Duodenal mucosa (tissue), 2 donors: ENCODE data around the gene NPAS3.

Experiments used
- H3K27ac ChIP-seq: one replicate; pipeline ENCODE4 v1.7.0; 2013; ENCODE audit warnings: low read depth, low read length
- H3K27me3 ChIP-seq, 2 donors: one replicate each; pipeline ENCODE4 v1.7.0; 2013; ENCODE audit warnings: low read length in 2 of 2, control low read depth in 1 of 2; ENCODE audit not compliant: insufficient read depth in 2 of 2, control insufficient read depth in 1 of 2
- H3K36me3 ChIP-seq, 2 donors: one replicate each; pipeline ENCODE4 v1.7.0; 2013; ENCODE audit warnings: low read length in 2 of 2, control low read depth in 1 of 2; ENCODE audit not compliant: insufficient read depth in 2 of 2, control insufficient read depth in 1 of 2
- H3K4me1 ChIP-seq, 2 donors: one replicate each; pipeline ENCODE4 v1.7.0; 2013; ENCODE audit warnings: low read length in 2 of 2, control low read depth in 1 of 2; ENCODE audit not compliant: insufficient read depth in 2 of 2, control insufficient read depth in 1 of 2
- H3K4me3 ChIP-seq, 2 donors: one replicate each; pipeline ENCODE4 v1.7.0; 2013; ENCODE audit warnings: low read length in 2 of 2, low read depth in 1 of 2
- H3K9ac ChIP-seq, 2 donors: one replicate each; pipeline ENCODE4 v1.7.0; 2013; ENCODE audit warnings: low read length in 2 of 2, low read depth in 1 of 2
- H3K9me3 ChIP-seq, 2 donors: one replicate each; pipeline ENCODE4 v1.7.0; 2013; ENCODE audit warnings: low read length in 2 of 2, control low read depth in 1 of 2; ENCODE audit not compliant: control insufficient read depth in 1 of 2

NPAS3 gene

GRCh38 chr14:33727606-33728005 lies 788.9 kb downstream of the NPAS3 start:
- no peaks in the 10 kb centered on the region for H3K9me3 ChIP-seq
- H3K9ac ChIP-seq, result no peak overlapping the region
- H3K36me3 ChIP-seq, result no peaks in the 10 kb centered on the region
- H3K4me3 ChIP-seq, result no peak overlapping the region
- no peaks in the 10 kb centered on the region for H3K27me3 ChIP-seq
- no peak overlapping the region for H3K27ac ChIP-seq
- H3K4me1 ChIP-seq, result no peaks in the 10 kb centered on the region

- Histone ChIP-seq H3K27me3 (no peaks in the 10 kb centered on the region), H3K9ac (no peak overlapping the region), H3K27ac (no peak overlapping the region), H3K9me3 (no peaks in the 10 kb centered on the region), H3K4me1 (no peaks in the 10 kb centered on the region), H3K36me3 (no peaks in the 10 kb centered on the region), H3K4me3 (no peak overlapping the region)
Measured at GRCh38 chr14:33728010-33728498, 789.4 kb downstream of the NPAS3 start.

- Histone ChIP-seq H3K9me3 (no peaks in the 10 kb centered on the region), H3K27ac (no peak overlapping the region), H3K4me3 (no peak overlapping the region), H3K36me3 (no peaks in the 10 kb centered on the region), H3K4me1 (no peaks in the 10 kb centered on the region), H3K9ac (no peak overlapping the region), H3K27me3 (no peaks in the 10 kb centered on the region)
Measured at GRCh38 chr14:33730156-33730555, 791.5 kb downstream of the NPAS3 start.

- no peaks in the 10 kb centered on the region for H3K9me3 ChIP-seq
- no peak overlapping the region for H3K9ac ChIP-seq
- no peaks in the 10 kb centered on the region for H3K4me1 ChIP-seq
- no peak overlapping the region for H3K4me3 ChIP-seq
- no peak overlapping the region for H3K27ac ChIP-seq
- no peaks in the 10 kb centered on the region for H3K36me3 ChIP-seq
- H3K27me3 ChIP-seq, result no peaks in the 10 kb centered on the region
Measured at GRCh38 chr14:33732175-33732574, 793.5 kb downstream of the NPAS3 start.

- no peaks in the 10 kb centered on the region for H3K9me3 ChIP-seq
- no peaks in the 10 kb centered on the region for H3K36me3 ChIP-seq
- no peak overlapping the region for H3K27ac ChIP-seq
- no peak overlapping the region for H3K9ac ChIP-seq
- H3K4me1 ChIP-seq, result no peaks in the 10 kb centered on the region
- H3K27me3 ChIP-seq, result no peaks in the 10 kb centered on the region
- H3K4me3 ChIP-seq, result no peak overlapping the region
Measured at GRCh38 chr14:33733310-33733709, 794.6 kb downstream of the NPAS3 start.

- Histone ChIP-seq H3K4me1 (no peaks in the 10 kb centered on the region), H3K4me3 (no peak overlapping the region), H3K9me3 (no peaks in the 10 kb centered on the region), H3K27ac (no peak overlapping the region), H3K9ac (no peak overlapping the region), H3K27me3 (no peaks in the 10 kb centered on the region), H3K36me3 (no peaks in the 10 kb centered on the region)
Measured at GRCh38 chr14:33733721-33734120, 795.0 kb downstream of the NPAS3 start.

- H3K9me3 ChIP-seq, result no peaks in the 10 kb centered on the region
- no peak overlapping the region for H3K27ac ChIP-seq
- H3K4me3 ChIP-seq, result no peak overlapping the region
- no peaks in the 10 kb centered on the region for H3K36me3 ChIP-seq
- H3K27me3 ChIP-seq, result no peaks in the 10 kb centered on the region
- no peaks in the 10 kb centered on the region for H3K4me1 ChIP-seq
- H3K9ac ChIP-seq, result no peak overlapping the region
Measured at GRCh38 chr14:33734387-33734786, 795.7 kb downstream of the NPAS3 start.

GRCh38 chr14:33736299-33736825 lies 797.7 kb downstream of the NPAS3 start:
- no peak overlapping the region for H3K4me3 ChIP-seq
- no peaks in the 10 kb centered on the region for H3K9me3 ChIP-seq
- H3K27ac ChIP-seq, result no peak overlapping the region
- H3K27me3 ChIP-seq, result no peaks in the 10 kb centered on the region
- no peak overlapping the region for H3K9ac ChIP-seq
- H3K36me3 ChIP-seq, result no peaks in the 10 kb centered on the region
- H3K4me1 ChIP-seq, result no peaks in the 10 kb centered on the region

GRCh38 chr14:33736979-33737378 lies 798.3 kb downstream of the NPAS3 start:
- no peak overlapping the region for H3K27ac ChIP-seq
- H3K27me3 ChIP-seq, result no peaks in the 10 kb centered on the region
- H3K4me3 ChIP-seq, result no peak overlapping the region
- H3K9ac ChIP-seq, result no peak overlapping the region
- H3K9me3 ChIP-seq, result no peaks in the 10 kb centered on the region
- no peaks in the 10 kb centered on the region for H3K36me3 ChIP-seq
- no peaks in the 10 kb centered on the region for H3K4me1 ChIP-seq

GRCh38 chr14:33737446-33737845 lies 798.8 kb downstream of the NPAS3 start:
- no peaks in the 10 kb centered on the region for H3K9me3 ChIP-seq
- no peaks in the 10 kb centered on the region for H3K4me1 ChIP-seq
- no peaks in the 10 kb centered on the region for H3K27me3 ChIP-seq
- H3K36me3 ChIP-seq, result no peaks in the 10 kb centered on the region
- no peak overlapping the region for H3K27ac ChIP-seq
- no peak overlapping the region for H3K9ac ChIP-seq
- H3K4me3 ChIP-seq, result no peak overlapping the region

GRCh38 chr14:33738029-33738428 lies 799.4 kb downstream of the NPAS3 start:
- Histone ChIP-seq H3K9ac (no peak overlapping the region), H3K27me3 (no peaks in the 10 kb centered on the region), H3K4me1 (no peaks in the 10 kb centered on the region), H3K27ac (no peak overlapping the region), H3K36me3 (no peaks in the 10 kb centered on the region), H3K9me3 (no peaks in the 10 kb centered on the region), H3K4me3 (no peak overlapping the region)
